Activated T-cell treated with anti-CD3 and anti-CD28 coated beads, Interleukin-2, amount 50 U/mL, for 72 hours (primary cell): ENCODE measurements around the gene CDX1. TPM values are rescaled to one million over a fixed set of nuclear protein-coding genes. Genes with fewer than 3 reads are reported as not detected.

Experiments used
- ATAC-seq, 2 donors: fragments of 150-1000 bp; cut with Tn5 transposase; replicated peaks in 1 of 2; 2 replicates each; pipeline ENCODE4 v1.10.0; 2021; ENCODE audit warnings: moderate library complexity in 2 of 2, mild to moderate bottlenecking in 1 of 2
- DNase-seq, 2 donors: peaks; one replicate each; pipeline ENCODE4 v3.0.0; 2021 to 2022; ENCODE audit warnings: mixed read lengths in 1 of 2
- H3K27ac Mint-ChIP-seq: one replicate; pipeline ENCODE4 v1.8.0; 2022; ENCODE audit warnings: mild to moderate bottlenecking, moderate library complexity, mixed read lengths
- H3K27me3 Mint-ChIP-seq: one replicate; pipeline ENCODE4 v1.8.0; 2022; ENCODE audit warnings: low read depth, mixed read lengths
- H3K36me3 Mint-ChIP-seq, 2 donors: one replicate each; pipeline ENCODE4 v1.8.0; 2022; ENCODE audit warnings: mixed read lengths in 2 of 2, mild to moderate bottlenecking in 1 of 2; ENCODE audit not compliant: insufficient read depth in 2 of 2
- H3K4me1 Mint-ChIP-seq: one replicate; pipeline ENCODE4 v1.8.0; 2022; ENCODE audit warnings: low read depth, mixed read lengths
- H3K4me3 Mint-ChIP-seq, 2 donors: one replicate each; pipeline ENCODE4 v1.8.0; 2022; ENCODE audit warnings: mild to moderate bottlenecking in 2 of 2, mixed read lengths in 2 of 2, moderate library complexity in 2 of 2
- H3K9me3 Mint-ChIP-seq, 2 donors: one replicate each; pipeline ENCODE4 v1.8.0; 2022; ENCODE audit warnings: mixed read lengths in 2 of 2
- total RNA-seq, 2 donors: library from RNA; stranded (reverse); gene quantifications; one replicate each; pipeline ENCODE4 v1.2.3, GENCODE V29; 2022

CDX1 gene
- total RNA-seq, 2 donors from 2014 or later = not detected

DNA sequence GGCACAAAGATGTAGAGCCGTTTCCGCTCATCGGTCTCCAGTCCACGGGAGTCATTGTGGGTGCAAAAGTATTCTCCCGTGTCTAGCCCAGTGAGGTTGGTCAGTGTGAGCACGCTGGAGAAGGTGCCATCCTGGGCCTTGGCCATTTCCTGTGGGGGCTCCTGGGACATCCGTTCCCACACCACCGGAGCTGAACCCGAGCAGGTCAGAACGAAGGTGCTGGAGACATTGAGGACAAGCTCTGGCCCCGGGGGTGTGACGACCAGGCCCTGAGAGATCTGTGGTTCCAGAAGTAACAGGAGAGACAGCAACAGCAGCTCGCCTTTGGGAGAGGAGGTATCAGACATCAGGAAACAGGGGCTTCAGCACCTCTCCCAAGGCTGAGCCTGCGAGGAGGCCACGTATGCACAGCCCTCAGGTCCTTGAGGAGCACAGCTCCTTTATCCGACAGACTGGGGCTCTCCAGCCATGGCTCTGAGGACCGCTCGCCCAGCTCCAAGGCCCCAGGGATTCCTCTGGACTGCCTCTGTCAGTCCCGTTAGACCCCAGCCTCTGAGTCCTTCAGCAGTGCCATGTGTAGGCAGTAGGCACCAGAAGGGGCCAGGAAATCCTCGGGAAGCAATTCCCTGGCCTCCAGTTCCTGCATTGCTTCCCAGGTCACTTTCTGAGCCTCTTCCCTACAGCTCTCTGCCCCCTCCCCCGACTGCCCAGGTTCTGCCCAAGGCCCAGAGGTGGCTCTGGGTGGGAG, 30.8 kb upstream of the CDX1 start:
- Mint-ChIP-seq H3K36me3 (no peaks in the 10 kb centered on the region), H3K9me3 (no peaks in the 10 kb centered on the region), H3K4me1 (no peaks in the 10 kb centered on the region), H3K4me3 (no peak overlapping the region), H3K27ac (no peak overlapping the region), H3K27me3 (peaks cover 7% of the 10 kb centered on the region)
- ATAC-seq (no peak), DNase-seq (no peak)

DNA sequence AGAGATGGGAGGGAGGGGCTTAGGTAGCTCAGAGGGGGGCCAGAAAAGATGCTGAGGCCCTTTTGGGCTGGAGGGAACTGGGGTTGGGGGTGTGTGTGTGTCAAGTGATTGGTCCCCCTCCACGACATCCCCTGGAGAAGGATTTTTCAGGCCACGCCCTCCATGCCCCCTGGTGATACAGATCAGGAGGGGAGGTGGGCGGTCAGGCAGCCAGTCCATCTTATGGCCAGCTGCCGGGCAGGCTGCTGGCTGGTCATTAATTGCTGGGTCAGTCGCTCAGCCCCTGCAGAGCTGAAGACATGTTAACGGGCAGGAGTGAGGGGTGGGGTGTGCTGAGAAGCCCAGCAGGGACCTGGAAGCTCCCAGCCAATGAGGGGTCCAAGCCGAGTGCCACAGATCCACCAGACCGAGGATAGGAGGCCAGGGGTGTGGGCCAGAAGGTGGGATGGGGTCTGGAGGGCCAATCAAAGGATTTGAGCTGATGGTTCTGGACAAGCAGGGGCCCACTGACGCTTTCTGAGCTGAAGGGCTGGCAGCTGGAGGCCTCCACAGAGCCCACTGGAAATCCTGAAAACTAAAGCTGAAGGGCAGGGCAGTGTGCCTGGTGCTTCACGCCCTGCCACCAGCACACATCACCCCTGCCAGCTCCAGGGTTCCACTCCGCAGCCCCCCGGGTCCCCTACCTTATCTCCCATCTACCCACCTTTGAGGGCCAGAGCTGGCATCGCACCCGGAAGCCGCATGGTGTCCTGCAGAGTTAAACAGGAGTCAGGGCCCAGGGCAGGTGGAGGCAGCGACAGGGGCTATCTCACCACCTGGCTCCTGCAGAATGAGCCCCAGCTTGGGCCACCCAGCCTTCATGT, 30.0 kb upstream of the CDX1 start:
- no peak for DNase-seq
- ATAC-seq = no peak
- Mint-ChIP-seq H3K9me3 (no peaks in the 10 kb centered on the region), H3K4me1 (no peaks in the 10 kb centered on the region), H3K27ac (no peak overlapping the region), H3K27me3 (peaks cover 7% of the 10 kb centered on the region), H3K4me3 (no peak overlapping the region), H3K36me3 (no peaks in the 10 kb centered on the region)

DNA sequence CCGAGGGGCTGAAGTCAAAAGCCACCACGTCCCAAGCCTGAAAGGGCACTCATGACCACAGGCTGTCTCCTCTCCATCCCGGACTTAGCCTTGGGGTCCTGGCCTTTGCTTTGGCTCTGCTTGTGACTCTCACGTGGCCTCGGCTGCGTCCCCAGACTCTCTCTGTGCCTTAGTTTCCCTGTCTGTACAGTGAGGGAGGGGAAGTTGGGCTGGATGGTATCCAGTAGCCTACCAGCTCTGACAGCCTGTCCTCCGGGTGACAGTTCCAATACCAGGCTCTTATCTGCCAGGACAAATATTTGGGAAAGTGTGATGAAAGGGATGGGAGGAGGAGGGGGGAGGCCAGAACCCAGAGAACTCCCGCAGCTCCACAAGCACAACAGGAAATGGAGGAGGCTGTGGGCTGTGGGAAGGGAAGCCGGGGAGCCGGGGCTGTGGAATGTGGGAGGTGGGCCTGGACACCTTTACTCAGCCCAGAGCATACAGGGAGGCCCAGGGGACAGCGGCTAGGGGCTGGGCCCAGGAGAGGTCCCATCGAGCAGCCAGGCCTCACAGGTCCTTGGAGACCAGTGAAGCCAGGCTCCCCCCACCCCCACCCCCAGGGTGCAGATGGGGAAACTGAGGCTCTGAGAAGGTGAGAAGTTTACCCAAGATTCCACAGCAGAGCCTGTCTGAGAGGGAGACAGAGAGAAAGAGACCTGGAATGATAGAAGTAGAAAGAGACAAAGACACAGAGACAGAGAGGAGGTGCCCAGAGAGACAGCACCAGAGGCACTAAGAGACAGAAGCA, 29.2 kb upstream of the CDX1 start:
- ATAC-seq = no peak
- no peak for DNase-seq
- H3K4me3 Mint-ChIP-seq = no peak overlapping the region
- no peaks in the 10 kb centered on the region for H3K4me1 Mint-ChIP-seq
- H3K36me3 Mint-ChIP-seq = no peaks in the 10 kb centered on the region
- peaks cover 7% of the 10 kb centered on the region for H3K27me3 Mint-ChIP-seq
- H3K9me3 Mint-ChIP-seq = no peaks in the 10 kb centered on the region
- H3K27ac Mint-ChIP-seq = no peak overlapping the region

DNA sequence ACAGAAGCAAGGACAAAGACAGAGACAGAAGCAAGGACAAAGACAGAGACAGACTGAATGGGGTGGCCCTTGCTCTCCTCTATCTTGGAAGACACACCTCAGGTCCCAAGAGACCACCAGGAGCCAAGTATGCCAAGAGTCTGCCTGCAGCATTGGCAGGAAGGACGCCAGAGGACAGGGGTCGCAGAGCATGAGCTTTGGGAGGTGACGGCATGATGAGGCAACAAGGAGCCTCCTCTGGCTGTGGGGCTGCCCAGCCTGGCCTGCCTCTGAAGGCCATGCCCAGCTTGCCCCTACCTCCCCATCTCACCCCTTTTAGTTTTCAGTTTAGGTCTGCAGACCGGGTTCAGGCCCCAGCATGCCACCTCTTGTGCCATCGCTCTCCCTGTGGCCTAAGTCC, 28.6 kb upstream of the CDX1 start:
- no peaks in the 10 kb centered on the region for H3K9me3 Mint-ChIP-seq
- DNase-seq = no peak
- H3K4me1 Mint-ChIP-seq = no peaks in the 10 kb centered on the region
- peaks cover 7% of the 10 kb centered on the region for H3K27me3 Mint-ChIP-seq
- H3K36me3 Mint-ChIP-seq = no peaks in the 10 kb centered on the region
- no peak overlapping the region for H3K4me3 Mint-ChIP-seq
- no peak for ATAC-seq
- H3K27ac Mint-ChIP-seq = no peak overlapping the region

DNA sequence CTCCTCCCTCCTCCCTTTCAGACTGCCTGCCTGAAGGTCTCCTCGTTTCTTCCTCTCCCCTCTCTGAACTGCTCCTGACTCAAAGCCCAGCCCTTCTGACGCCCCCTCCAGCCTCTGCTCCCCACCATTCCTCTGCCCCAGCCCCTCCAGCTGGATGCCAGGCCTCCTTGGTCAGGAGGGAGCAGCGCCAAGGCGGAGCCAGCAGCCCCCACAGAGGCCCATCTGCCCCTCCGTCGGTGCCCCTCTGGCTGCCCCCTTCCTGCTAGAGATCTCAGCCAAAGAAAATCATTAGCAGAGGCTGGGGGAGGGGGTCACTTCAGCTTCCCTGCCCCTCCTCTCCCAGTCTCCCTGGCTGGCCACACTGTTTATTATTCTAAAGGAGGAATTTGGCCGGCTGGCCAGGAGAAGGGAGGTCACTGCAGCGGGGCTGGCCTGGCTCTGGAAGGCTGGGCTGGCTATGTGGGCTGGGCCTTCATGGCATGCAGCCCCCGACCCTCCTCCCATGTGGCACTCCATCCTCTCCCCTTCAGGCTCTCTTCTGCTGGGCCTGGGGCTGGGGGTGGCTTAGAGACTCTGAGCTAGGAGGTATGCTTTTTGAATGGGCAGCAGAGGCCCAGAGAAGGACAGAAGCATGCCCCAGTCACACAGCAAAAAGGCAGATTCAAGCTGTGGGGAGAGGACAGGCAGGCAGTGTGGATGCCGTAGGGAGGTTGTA, 27.9 kb upstream of the CDX1 start:
- Mint-ChIP-seq H3K4me1 (no peaks in the 10 kb centered on the region), H3K27ac (no peak overlapping the region), H3K4me3 (no peak overlapping the region), H3K27me3 (peaks cover 7% of the 10 kb centered on the region), H3K9me3 (no peaks in the 10 kb centered on the region), H3K36me3 (no peaks in the 10 kb centered on the region)
- ATAC-seq (no peak), DNase-seq (no peak)

DNA sequence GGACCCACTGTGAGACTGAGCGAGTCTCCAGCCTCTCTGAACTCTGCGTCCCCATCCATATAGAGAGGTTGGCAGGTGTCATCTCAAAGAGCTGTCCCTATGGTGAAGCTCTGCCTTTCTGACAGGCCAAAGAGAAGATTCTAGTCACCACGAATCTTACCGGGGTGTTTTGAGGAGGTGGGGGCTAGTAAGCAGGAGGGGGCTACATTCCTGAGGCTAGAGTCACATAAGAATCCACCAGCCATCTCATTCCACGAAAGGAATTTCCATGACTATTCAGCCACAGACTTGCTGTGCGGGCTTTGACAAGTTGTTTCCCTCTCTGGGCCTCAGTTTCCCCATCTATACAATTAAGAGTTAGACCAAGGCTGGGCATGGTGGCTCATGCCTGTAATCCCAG, 27.2 kb upstream of the CDX1 start:
- Mint-ChIP-seq H3K27me3 (peaks cover 7% of the 10 kb centered on the region), H3K4me1 (no peaks in the 10 kb centered on the region), H3K9me3 (no peaks in the 10 kb centered on the region), H3K36me3 (no peaks in the 10 kb centered on the region), H3K4me3 (no peak overlapping the region), H3K27ac (no peak overlapping the region)
- no peak for ATAC-seq
- DNase-seq = no peak

DNA sequence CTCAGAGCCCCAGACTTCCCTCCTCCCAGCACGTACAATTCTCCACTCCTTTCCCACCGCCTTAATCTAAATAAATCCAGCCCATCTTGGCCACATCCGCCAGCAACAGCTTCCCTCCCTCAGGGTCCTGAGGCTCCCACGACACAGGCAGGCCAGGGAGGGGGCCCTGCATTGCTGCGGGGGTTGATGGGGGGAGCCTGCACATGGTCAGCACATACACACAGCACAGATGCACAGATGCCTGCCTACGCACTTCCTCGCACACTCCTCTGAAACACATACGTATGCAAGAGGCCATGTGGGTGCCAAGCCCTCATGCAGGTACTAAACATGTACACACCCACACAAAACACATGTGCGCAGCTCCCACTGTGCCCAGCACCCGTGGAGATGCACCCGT, 25.7 kb upstream of the CDX1 start:
- ATAC-seq (no peak), DNase-seq (no peak)
- no peaks in the 10 kb centered on the region for H3K9me3 Mint-ChIP-seq
- H3K4me1 Mint-ChIP-seq = no peaks in the 10 kb centered on the region
- no peaks in the 10 kb centered on the region for H3K36me3 Mint-ChIP-seq
- no peaks in the 10 kb centered on the region for H3K27me3 Mint-ChIP-seq
- H3K4me3 Mint-ChIP-seq = no peak overlapping the region
- no peak overlapping the region for H3K27ac Mint-ChIP-seq

DNA sequence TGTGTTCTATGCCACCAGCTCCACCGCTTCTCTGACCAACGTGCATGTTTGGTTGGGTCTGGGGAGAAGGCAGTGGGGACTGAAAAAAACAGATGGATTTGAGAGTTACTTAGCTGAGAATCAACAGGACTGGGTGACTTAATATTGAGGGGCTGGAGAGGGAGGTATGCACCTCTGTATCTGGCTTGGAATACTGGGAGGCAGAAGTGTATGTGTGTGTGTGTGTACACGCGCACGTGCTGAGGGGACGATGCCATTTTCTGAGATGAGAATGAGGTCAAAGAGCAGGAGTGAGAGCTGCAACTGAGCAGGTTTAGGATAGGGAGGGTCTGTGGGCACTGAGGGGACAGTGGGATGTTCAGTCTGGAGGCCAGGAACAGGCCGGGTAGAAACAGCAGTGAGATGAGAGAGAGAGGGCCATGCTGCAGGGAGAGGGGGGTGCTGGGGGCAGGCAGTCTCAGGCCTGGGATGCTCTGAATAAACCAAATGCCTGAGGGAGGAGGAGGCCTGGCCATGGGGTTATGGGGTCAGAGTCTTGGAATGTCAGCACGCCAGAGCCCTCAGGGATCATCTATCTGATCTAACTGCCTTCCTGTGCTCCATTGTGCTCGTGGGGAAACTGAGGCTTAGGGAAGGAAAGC, 24.9 kb upstream of the CDX1 start:
- Mint-ChIP-seq H3K9me3 (no peaks in the 10 kb centered on the region), H3K27me3 (no peaks in the 10 kb centered on the region), H3K4me1 (no peaks in the 10 kb centered on the region), H3K36me3 (no peaks in the 10 kb centered on the region), H3K27ac (no peak overlapping the region), H3K4me3 (no peak overlapping the region)
- ATAC-seq (no peak), DNase-seq (no peak)

DNA sequence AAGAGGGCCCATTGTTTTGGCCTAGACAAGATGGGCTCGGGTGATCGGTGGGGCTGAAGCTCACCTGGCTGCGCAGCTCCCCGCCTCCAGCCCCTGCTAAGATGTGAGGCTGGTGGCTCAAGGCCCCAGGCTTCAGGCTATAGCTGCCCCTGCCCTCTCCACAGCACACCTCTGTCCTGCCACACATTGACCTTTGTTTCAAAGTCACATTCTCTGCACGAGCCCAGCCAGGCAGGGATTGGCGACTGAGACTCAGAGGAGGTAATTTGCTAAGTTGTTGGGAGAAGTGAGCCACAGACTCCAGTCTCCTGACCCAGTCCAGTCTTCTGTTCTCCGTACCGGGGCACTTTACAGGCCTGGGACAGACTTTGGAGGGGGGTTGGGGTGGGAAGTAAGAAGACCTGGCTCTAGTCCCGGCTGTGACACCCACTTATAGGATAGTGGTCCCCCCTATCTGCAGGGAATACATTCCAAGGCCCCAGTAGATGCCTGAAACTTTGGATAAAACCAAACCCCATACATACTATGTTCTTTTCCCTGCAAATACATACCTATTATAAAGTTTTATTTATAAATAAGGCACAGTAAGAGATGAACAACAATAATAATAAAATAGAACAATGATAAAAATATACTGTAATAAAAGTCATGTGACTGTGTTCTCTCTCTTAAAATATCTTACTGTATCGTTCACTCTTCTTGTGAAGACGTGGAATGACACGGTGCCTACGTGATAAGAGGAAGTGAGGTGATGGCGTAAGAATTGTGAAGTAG, 24.2 kb upstream of the CDX1 start:
- H3K9me3 Mint-ChIP-seq = no peaks in the 10 kb centered on the region
- no peak for DNase-seq
- ATAC-seq = no peak
- H3K27me3 Mint-ChIP-seq = no peaks in the 10 kb centered on the region
- no peaks in the 10 kb centered on the region for H3K36me3 Mint-ChIP-seq
- no peak overlapping the region for H3K27ac Mint-ChIP-seq
- no peak overlapping the region for H3K4me3 Mint-ChIP-seq
- no peaks in the 10 kb centered on the region for H3K4me1 Mint-ChIP-seq

DNA sequence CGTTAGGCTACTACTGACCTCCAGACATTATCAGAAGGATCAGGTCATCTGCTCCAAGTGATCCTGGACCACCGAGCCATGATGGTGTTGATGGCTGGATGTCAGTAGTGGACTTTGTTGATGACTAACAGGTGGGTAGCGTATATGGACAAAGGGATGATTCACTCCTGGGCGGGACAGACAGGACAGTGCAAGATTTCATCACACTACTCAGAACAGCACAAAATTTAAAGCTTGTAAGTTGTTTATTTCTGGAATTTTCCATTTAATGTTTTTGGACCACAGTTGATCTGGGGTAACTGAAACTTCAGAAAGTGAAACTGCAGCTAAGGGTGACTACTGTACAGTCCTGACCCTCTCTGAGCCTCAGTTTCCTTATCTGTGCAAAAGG, 23.6 kb upstream of the CDX1 start:
- Mint-ChIP-seq H3K4me1 (no peaks in the 10 kb centered on the region), H3K27ac (no peak overlapping the region), H3K27me3 (no peaks in the 10 kb centered on the region), H3K36me3 (no peaks in the 10 kb centered on the region), H3K9me3 (no peaks in the 10 kb centered on the region), H3K4me3 (no peak overlapping the region)
- no peak for DNase-seq
- no peak for ATAC-seq

DNA sequence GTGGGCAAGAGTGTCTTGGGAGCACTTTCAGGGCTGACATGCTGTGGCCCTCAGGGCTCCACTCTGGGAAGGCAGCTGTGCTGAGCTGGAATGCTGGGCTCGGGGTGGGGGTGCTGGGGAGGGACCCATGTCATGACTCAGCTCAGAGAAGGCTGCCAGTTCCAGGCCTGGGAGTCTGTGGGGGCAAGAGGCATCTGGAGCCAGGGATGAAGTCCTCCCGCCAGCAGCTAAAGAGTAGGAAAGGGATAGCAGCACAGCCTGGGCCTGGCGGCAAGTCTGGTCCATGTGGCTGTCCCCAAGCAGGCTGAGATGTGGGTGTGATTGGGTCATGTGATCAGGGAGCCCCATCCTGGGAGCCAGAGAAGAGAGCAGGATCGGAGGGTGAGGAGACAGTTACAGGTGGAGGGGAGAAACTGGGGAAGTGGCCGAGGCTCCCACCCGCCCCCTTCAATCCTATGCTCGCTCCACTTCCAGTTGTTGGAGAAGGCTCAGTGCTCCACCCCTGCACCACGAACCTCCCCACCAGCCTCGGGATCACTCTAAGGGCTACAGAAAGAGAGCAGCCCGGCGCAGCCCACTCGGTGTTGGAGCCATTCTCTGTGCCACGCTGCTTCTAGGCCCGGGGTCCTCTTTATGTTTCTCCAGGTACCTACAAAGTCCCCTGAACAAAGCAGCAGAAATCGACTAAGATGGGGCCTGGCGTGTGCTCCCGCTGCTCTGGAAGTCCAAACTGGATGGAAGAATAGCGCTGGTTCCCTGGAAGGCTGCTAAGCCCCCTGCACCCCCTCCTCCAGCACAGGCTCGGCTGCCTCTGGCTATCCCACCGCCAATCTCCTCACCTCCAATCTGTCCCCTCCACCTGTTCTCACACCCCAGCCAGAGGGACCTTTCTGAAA, 23.0 kb upstream of the CDX1 start:
- Mint-ChIP-seq H3K36me3 (no peaks in the 10 kb centered on the region), H3K27ac (no peak overlapping the region), H3K4me1 (no peaks in the 10 kb centered on the region), H3K27me3 (no peaks in the 10 kb centered on the region), H3K4me3 (no peak overlapping the region), H3K9me3 (no peaks in the 10 kb centered on the region)
- no peak for ATAC-seq
- DNase-seq = no peak
